Omental fat pad (tissue), 4 donors: ENCODE measurements around the gene AGO4. TPM values are rescaled to one million over a fixed set of nuclear protein-coding genes. Genes with fewer than 3 reads are reported as not detected.

Source experiments
- ATAC-seq: fragments of 150-250 bp; one replicate; pipeline ENCODE4 v1.9.1; 2016; ENCODE audit warnings: mild to moderate bottlenecking, moderate library complexity; ENCODE audit not compliant: low FRiP score
- DNase-seq: peaks from one replicate; pipeline ENCODE4 v3.0.0-alpha.2; 2019; ENCODE audit warnings: low spot score
- CTCF ChIP-seq, 3 donors: fragments of 450-650 bp; IDR thresholded peaks; one replicate each; pipeline ENCODE4 v1.5.1; 2016 to 2017; ENCODE audit warnings: antibody characterized with exemption in 3 of 3, mild to moderate bottlenecking in 3 of 3, moderate library complexity in 2 of 3
- total RNA-seq, 4 donors: library from RNA; depleted of rRNA; stranded (reverse); fragments of >200 nt; gene quantifications; one replicate each; pipeline ENCODE4 v1.1.0, GENCODE V29; 2016

Gene AGO4
- total RNA-seq, 4 donors from 2014 or later, result 9.2 to 28.2 (median 18.4) TPM

- no peak for DNase-seq
- no peak for TF ChIP-seq CTCF (IDR thresholded peaks at IDR 0.05)
- ATAC-seq, result no peak
These were observed 38.0 kb downstream of the AGO4 start for GRCh38 chr1:35845766-35846165.

GRCh38 chr1:35847935-35848565 is 40.2 kb downstream of the AGO4 start:
- ATAC-seq (no peak), DNase-seq (no peak)
- TF ChIP-seq CTCF (IDR thresholded peaks at IDR 0.05), result no peak

GRCh38 chr1:35850051-35850450 is 42.2 kb downstream of the AGO4 start:
- DNase-seq, result no peak
- TF ChIP-seq CTCF (IDR thresholded peaks at IDR 0.05), result no peak
- ATAC-seq, result no peak

- no peak for TF ChIP-seq CTCF (IDR thresholded peaks at IDR 0.05)
- DNase-seq (no peak), ATAC-seq (no peak)
These were observed 42.9 kb downstream of the AGO4 start for GRCh38 chr1:35850716-35851115.

- no peak for DNase-seq
- no peak for TF ChIP-seq CTCF (IDR thresholded peaks at IDR 0.05)
- ATAC-seq, result peak; percentile 55
These were observed 43.5 kb downstream of the AGO4 start for GRCh38 chr1:35851132-35851869.

GRCh38 chr1:35852241-35852640 is 44.4 kb downstream of the AGO4 start:
- DNase-seq (no peak), ATAC-seq (no peak)
- TF ChIP-seq CTCF (IDR thresholded peaks at IDR 0.05), result no peak
